Keratinocyte (primary cell): ENCODE results near the gene BORCS5. TPM values are rescaled to one million over a fixed set of nuclear protein-coding genes. Genes with fewer than 3 reads are reported as not detected.
"Not testable (repeated sequence)": the region's sequence is repeated elsewhere in the genome, so short reads cannot be mapped to it uniquely, and the experiment has no call there.

Experiments used
- DNase-seq: peaks from one replicate; pipeline ENCODE4 v3.0.0-alpha.2; 2011; ENCODE audit warnings: low read depth, missing footprints, low spot score
- FAIRE-seq: peaks from 2 replicates; lab custom pipeline; 2011; peaks lifted over from hg19 to GRCh38; lab: Jason Lieb, UNC
- H2AFZ ChIP-seq: 2 replicates; pipeline ENCODE4 v1.6.0; 2012; ENCODE audit warnings: low read length, control low read depth, inconsistent platforms; ENCODE audit not compliant: control insufficient read depth
- H3K27ac ChIP-seq: 2 replicates; pipeline ENCODE4 v1.5.1; 2011; ENCODE audit warnings: low read length; ENCODE audit not compliant: control insufficient read depth, insufficient read depth
- H3K27me3 ChIP-seq: 3 replicates; pipeline ENCODE4 v1.6.0; 2011; ENCODE audit warnings: low read length; ENCODE audit not compliant: control insufficient read depth, insufficient read depth; ENCODE audit errors: extremely low read depth
- H3K36me3 ChIP-seq, 2 experiments: 2 replicates in 1 of 2; 3 replicates in 1 of 2; pipeline ENCODE4 v1.5.1; 2011; ENCODE audit warnings: low read length in 2 of 2, mild to moderate bottlenecking in 1 of 2; ENCODE audit not compliant: control insufficient read depth in 2 of 2, insufficient read depth in 2 of 2; ENCODE audit errors: extremely low read depth in 1 of 2
- H3K4me1 ChIP-seq: 3 replicates; pipeline ENCODE4 v1.5.1; 2011; ENCODE audit warnings: low read length; ENCODE audit not compliant: control insufficient read depth, insufficient read depth; ENCODE audit errors: extremely low read depth
- H3K4me2 ChIP-seq: 3 replicates; pipeline ENCODE4 v1.6.0; 2011; ENCODE audit warnings: low read depth, low read length; ENCODE audit not compliant: control insufficient read depth, insufficient read depth; ENCODE audit errors: extremely low read depth
- H3K4me3 ChIP-seq, 3 experiments: fragments of 200-600 bp in 1 of 3; sonication (generic) in 1 of 3; 2 replicates in 2 of 3; 3 replicates in 1 of 3; pipeline ENCODE4 v1.5.1; 2011 to 2016; ENCODE audit warnings: low read length in 3 of 3, mild to moderate bottlenecking in 3 of 3, control low read depth in 2 of 3, inconsistent platforms in 1 of 3, low read depth in 1 of 3, mixed read lengths in 1 of 3, mixed run types in 1 of 3, moderate library complexity in 1 of 3; ENCODE audit not compliant: control insufficient read depth in 2 of 3, insufficient read depth in 2 of 3; ENCODE audit errors: extremely low read depth in 1 of 3
- H3K79me2 ChIP-seq: 2 replicates; pipeline ENCODE4 v1.6.0; 2012; ENCODE audit warnings: low read length; ENCODE audit not compliant: control insufficient read depth, insufficient read depth
- H3K9ac ChIP-seq: 3 replicates; pipeline ENCODE4 v1.6.0; 2011; ENCODE audit warnings: low read length; ENCODE audit not compliant: control insufficient read depth, insufficient read depth; ENCODE audit errors: extremely low read depth
- H3K9me1 ChIP-seq: 3 replicates; pipeline ENCODE4 v1.6.0; 2011; ENCODE audit warnings: low read length; ENCODE audit not compliant: control insufficient read depth, insufficient read depth; ENCODE audit errors: extremely low read depth
- H3K9me3 ChIP-seq: 2 replicates; pipeline ENCODE4 v1.5.1; 2012; ENCODE audit warnings: low read depth, low read length; ENCODE audit not compliant: control insufficient read depth
- H4K20me1 ChIP-seq: 3 replicates; pipeline ENCODE4 v1.6.0; 2011; ENCODE audit warnings: low read length; ENCODE audit not compliant: control insufficient read depth, insufficient read depth; ENCODE audit errors: extremely low read depth
- EZH2 ChIP-seq: IDR thresholded peaks from one replicate; pipeline ENCODE4 v1.6.1; 2012; ENCODE audit warnings: inconsistent platforms, mild to moderate bottlenecking, low read length, moderate library complexity
- dilution Hi-C: fragments of 300-500 bp; cut with MboI; formaldehyde crosslinking; loops from one replicate; pipeline ENCODE4 v1.7.0; 2020; ENCODE audit warnings: low sequenced_read_pairs; ENCODE audit not compliant: extremely low pct_ligation_motif_present
- polyA plus RNA-seq, 5 experiments: library from polyadenylated mRNA; depleted of rRNA in 3 of 5; stranded (reverse) in 3 of 5; stranded (forward) in 1 of 5; unstranded in 1 of 5; fragments of >200 nt; gene quantifications; 1 replicate in 1 of 5; 2 replicates in 3 of 5; 3 replicates in 1 of 5; pipeline versions ENCODE4 v1.2.1 to v1.2.3, GENCODE V29; 2011 to 2012; ENCODE audit warnings: missing spikeins in 2 of 5, low read depth in 1 of 5, low replicate concordance in 1 of 5
- TF ChIP-seq, protein P1 (sequence below), 3 experiments: IDR thresholded peaks in 1 of 3; conservative IDR thresholded peaks in 1 of 3; optimal IDR thresholded peaks in 1 of 3; 2 replicates in 2 of 3; 3 replicates in 1 of 3; pipeline versions ENCODE3 to v1.5.1; 2011; ENCODE audit warnings: low read length in 3 of 3, mild to moderate bottlenecking in 3 of 3, moderate library complexity in 2 of 3, control low read depth in 1 of 3, inconsistent platforms in 1 of 3; ENCODE audit not compliant: insufficient read depth in 2 of 3; ENCODE audit errors: extremely low read depth in 1 of 3

BORCS5 gene
- polyA plus RNA-seq, 1 donor (not counting 4 experiments of a cell fraction or from before 2014, with no cell fraction given): 5.4 TPM

DNA sequence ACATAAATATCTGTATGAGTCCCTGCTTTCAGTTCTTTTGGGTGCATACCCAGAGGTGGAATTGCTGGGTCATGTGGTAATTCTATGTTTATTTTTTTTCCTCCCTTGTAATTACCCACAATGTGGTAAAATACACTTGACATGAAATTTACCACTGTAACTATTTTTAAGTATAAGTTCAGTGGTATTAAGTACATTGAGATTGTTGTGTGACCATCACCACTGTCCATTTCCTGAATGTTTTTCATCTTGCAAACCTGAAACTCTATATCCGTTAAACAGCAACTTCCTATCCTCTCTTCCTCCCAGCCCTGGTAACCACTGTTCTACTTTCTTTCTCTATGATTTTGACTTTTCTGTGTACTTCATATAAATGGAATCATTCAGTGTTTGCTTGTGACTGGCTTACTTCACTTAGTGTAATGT lies 51.4 kb downstream of the BORCS5 start:
- dilution Hi-C loops: no loop called here
- FAIRE-seq: no peak
- no peaks in the 10 kb centered on the region for H3K9me3 ChIP-seq

DNA sequence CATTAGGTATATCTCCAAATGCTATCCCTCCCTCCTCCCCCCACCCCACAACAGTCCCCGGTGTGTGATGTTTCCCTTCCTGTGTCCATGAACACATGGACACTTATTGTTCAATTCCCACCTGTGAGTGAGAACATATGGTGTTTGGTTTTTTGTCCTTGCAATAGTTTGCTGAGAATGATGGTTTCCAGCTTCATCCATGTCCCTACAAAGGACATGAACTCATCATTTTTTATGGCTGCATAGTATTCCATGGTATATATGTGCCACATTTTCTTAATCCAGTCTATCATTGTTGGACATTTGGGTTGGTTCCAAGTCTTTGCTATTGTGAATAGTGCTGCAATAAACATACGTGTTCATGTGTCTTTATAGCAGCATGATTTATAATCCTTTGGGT lies 52.5 kb downstream of the BORCS5 start:
- H3K36me3 ChIP-seq, H2AFZ ChIP-seq, H3K9me3 ChIP-seq, H3K27me3 ChIP-seq, H3K4me2 ChIP-seq, H3K9me1 ChIP-seq, H3K4me3 ChIP-seq, H3K4me1 ChIP-seq, DNase-seq, H3K27ac ChIP-seq, H3K9ac ChIP-seq, FAIRE-seq, dilution Hi-C loops, H3K79me2 ChIP-seq, H4K20me1 ChIP-seq: not testable (repeated sequence)

More for the DNA sequence above, 51.4 kb downstream of the BORCS5 start:
- Histone ChIP-seq H2AFZ (no peak overlapping the region), H3K27me3 (no peaks in the 10 kb centered on the region), H3K4me2 (no peak overlapping the region), H3K79me2 (no peaks in the 10 kb centered on the region), H3K9me1 (no peaks in the 10 kb centered on the region), H3K36me3 (no peaks in the 10 kb centered on the region), H3K9ac (no peak overlapping the region), H3K27ac (no peak overlapping the region), H4K20me1 (no peaks in the 10 kb centered on the region), H3K4me1 (no peaks in the 10 kb centered on the region), H3K4me3 (no peak overlapping the region)
- TF ChIP-seq, protein P1, sequence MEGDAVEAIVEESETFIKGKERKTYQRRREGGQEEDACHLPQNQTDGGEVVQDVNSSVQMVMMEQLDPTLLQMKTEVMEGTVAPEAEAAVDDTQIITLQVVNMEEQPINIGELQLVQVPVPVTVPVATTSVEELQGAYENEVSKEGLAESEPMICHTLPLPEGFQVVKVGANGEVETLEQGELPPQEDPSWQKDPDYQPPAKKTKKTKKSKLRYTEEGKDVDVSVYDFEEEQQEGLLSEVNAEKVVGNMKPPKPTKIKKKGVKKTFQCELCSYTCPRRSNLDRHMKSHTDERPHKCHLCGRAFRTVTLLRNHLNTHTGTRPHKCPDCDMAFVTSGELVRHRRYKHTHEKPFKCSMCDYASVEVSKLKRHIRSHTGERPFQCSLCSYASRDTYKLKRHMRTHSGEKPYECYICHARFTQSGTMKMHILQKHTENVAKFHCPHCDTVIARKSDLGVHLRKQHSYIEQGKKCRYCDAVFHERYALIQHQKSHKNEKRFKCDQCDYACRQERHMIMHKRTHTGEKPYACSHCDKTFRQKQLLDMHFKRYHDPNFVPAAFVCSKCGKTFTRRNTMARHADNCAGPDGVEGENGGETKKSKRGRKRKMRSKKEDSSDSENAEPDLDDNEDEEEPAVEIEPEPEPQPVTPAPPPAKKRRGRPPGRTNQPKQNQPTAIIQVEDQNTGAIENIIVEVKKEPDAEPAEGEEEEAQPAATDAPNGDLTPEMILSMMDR (optimal IDR thresholded peaks at IDR 0.05 in 1 of 3, IDR thresholded peaks at IDR 0.05 in 1 of 3, conservative IDR thresholded peaks at IDR 0.05 in 1 of 3; ENCODE audit: extremely low read depth in 1 of 3, insufficient read depth in 2 of 3, low read length in 3 of 3): no peak
- TF ChIP-seq EZH2: no peak
- no peak for DNase-seq

DNA sequence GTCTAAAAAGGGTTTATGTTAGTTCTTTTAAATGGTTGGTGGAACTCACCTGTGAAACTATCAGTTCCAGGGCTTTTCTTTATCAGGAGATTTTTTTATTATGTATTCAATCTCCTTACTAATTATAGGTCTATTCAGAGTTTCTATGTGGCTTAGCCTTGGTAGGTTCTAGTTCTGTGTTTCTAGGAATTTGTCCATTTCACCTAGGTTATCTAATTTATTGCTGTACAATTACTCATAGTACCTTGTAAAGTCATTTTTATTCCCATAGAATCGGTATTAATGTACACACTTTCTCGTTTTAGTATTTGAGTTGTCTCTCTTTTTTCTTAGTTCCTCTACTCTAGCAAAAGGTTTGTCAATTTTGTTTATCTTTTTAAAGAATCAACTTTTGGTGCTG lies 59.0 kb downstream of the BORCS5 start:
- no peaks in the 10 kb centered on the region for H3K36me3 ChIP-seq
- no peaks in the 10 kb centered on the region for H3K9me1 ChIP-seq
- dilution Hi-C loops: no loop called here
- H3K27ac ChIP-seq: no peak overlapping the region
- H4K20me1 ChIP-seq: no peaks in the 10 kb centered on the region
- no peaks in the 10 kb centered on the region for H3K27me3 ChIP-seq
- FAIRE-seq (no peak), DNase-seq (no peak)
- no peak overlapping the region for H3K9ac ChIP-seq
- H3K4me3 ChIP-seq: no peak overlapping the region
- no peak overlapping the region for H3K4me2 ChIP-seq
- TF ChIP-seq EZH2: no peak
- TF ChIP-seq, protein P1 (optimal IDR thresholded peaks at IDR 0.05 in 1 of 3, IDR thresholded peaks at IDR 0.05 in 1 of 3, conservative IDR thresholded peaks at IDR 0.05 in 1 of 3; ENCODE audit: extremely low read depth in 1 of 3, insufficient read depth in 2 of 3, low read length in 3 of 3): no peak
- H3K9me3 ChIP-seq: no peaks in the 10 kb centered on the region
- no peaks in the 10 kb centered on the region for H3K79me2 ChIP-seq
- no peaks in the 10 kb centered on the region for H3K4me1 ChIP-seq
- no peak overlapping the region for H2AFZ ChIP-seq

DNA sequence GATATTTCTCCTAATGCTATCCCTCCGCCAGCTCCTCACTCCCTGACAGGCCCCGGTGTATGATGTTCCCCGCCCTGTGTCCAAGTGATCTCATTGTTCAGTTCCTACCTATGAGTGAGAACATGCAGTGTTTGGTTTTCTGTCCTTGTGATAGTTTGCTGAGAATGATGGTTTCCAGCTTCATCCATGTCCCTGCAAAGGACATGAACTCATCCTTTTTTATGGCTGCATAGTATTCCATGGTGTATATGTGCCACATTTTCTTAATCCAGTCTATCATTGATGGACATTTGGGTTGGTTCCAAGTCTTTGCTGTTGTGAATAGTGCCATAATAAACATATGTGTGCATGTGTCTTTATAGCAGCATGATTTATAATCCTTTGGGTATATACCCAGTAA lies 62.3 kb downstream of the BORCS5 start:
- H4K20me1 ChIP-seq, dilution Hi-C loops: not testable (repeated sequence)

More for the DNA sequence above, 62.3 kb downstream of the BORCS5 start:
- DNase-seq, H3K9ac ChIP-seq, H2AFZ ChIP-seq, H3K4me2 ChIP-seq, H3K79me2 ChIP-seq, H3K4me3 ChIP-seq, H3K9me3 ChIP-seq, H3K36me3 ChIP-seq, H3K4me1 ChIP-seq, H3K9me1 ChIP-seq, H3K27ac ChIP-seq, FAIRE-seq, H3K27me3 ChIP-seq: not testable (repeated sequence)
